T-helper 17 cell (primary cell): ENCODE results near the gene POC1B. TPM values are rescaled to one million over a fixed set of nuclear protein-coding genes. Genes with fewer than 3 reads are reported as not detected.
"Not testable (repeated sequence)": the region's sequence is repeated elsewhere in the genome, so short reads cannot be mapped to it uniquely, and the experiment has no call there.

Experiments
- ATAC-seq: fragments of 150-1000 bp; cut with Tn5 transposase; 2 replicates; pipeline ENCODE4 v1.10.0; 2021; ENCODE audit warnings: mild to moderate bottlenecking, moderate library complexity
- DNase-seq, 3 donors: peaks; one replicate each; pipeline versions ENCODE4 v3.0.0 to v3.0.0-alpha.2; 2020 to 2021
- H3K9me3 ChIP-seq: one replicate; pipeline ENCODE4 v1.7.0; 2013; ENCODE audit warnings: low read length, mild to moderate bottlenecking; ENCODE audit not compliant: control insufficient read depth, poor library complexity, severe bottlenecking
- H3K27ac Mint-ChIP-seq: one replicate; pipeline ENCODE4 v1.8.0; 2022; ENCODE audit warnings: mild to moderate bottlenecking, moderate library complexity, mixed read lengths
- H3K27me3 Mint-ChIP-seq: one replicate; pipeline ENCODE4 v1.8.0; 2022; ENCODE audit warnings: mixed read lengths
- H3K36me3 Mint-ChIP-seq: one replicate; pipeline ENCODE4 v1.8.0; 2022; ENCODE audit warnings: low read depth, mixed read lengths
- H3K4me1 Mint-ChIP-seq: one replicate; pipeline ENCODE4 v1.8.0; 2022; ENCODE audit warnings: mild to moderate bottlenecking, mixed read lengths
- H3K4me3 Mint-ChIP-seq: one replicate; pipeline ENCODE4 v1.8.0; 2022; ENCODE audit warnings: mild to moderate bottlenecking, moderate library complexity, mixed read lengths
- total RNA-seq, 4 donors: library from RNA in 2 of 4; stranded (reverse) in 2 of 4; gene quantifications; one replicate each; pipeline ENCODE4 v1.2.3 and lab custom pipeline; 2022 to 2026

The POC1B gene
- total RNA-seq, 2 donors from 2014 or later: 18.2 to 22.0 TPM

DNA sequence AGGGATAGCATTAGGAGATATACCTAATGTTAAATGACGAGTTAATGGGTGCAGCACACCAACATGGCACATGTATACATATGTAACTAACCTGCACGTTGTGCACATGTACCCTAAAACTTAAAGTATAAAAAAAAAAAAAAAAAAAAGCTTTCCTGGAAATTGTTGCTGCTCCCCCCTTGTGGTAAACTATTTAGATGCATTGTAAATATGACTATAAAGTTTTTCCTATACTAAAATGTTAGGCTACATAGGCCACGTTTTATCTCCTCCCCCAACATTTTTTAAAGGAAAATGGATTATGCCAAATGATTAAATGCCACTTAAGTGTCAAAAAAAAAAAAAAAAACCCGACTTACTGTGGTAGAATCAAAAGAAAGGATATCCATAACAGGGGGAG is 66.6 kb downstream of the POC1B start:
- H3K9me3 ChIP-seq, ATAC-seq, DNase-seq, H3K36me3 Mint-ChIP-seq, H3K27me3 Mint-ChIP-seq, H3K4me3 Mint-ChIP-seq, H3K27ac Mint-ChIP-seq: not testable (repeated sequence)
- peaks cover 15% of the 10 kb centered on the region for H3K4me1 Mint-ChIP-seq

DNA sequence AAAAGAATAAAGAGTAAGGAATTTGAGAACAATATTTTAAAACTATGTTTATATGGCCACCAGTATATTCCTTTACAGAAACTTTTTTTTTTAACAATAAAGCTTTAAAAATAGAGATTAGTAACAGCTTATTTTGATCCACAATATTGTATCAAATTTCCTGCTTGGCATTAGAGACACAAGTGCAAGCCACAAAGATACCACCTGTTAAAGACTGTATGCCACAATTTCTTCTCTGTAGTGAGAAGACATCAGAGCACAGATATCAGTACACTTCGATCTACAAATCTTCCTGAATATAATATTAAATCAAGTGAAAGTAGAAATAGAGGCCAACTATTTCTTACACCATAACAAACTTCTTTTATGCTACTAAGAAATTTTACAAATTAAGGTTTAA is 69.3 kb downstream of the POC1B start:
- Mint-ChIP-seq H3K27me3 (no peaks in the 10 kb centered on the region), H3K4me3 (no peak overlapping the region), H3K27ac (no peak overlapping the region), H3K4me1 (peaks cover 11% of the 10 kb centered on the region), H3K36me3 (peaks cover 5% of the 10 kb centered on the region)
- ATAC-seq: no peak
- no peaks in the 10 kb centered on the region for H3K9me3 ChIP-seq
- no peak for DNase-seq

DNA sequence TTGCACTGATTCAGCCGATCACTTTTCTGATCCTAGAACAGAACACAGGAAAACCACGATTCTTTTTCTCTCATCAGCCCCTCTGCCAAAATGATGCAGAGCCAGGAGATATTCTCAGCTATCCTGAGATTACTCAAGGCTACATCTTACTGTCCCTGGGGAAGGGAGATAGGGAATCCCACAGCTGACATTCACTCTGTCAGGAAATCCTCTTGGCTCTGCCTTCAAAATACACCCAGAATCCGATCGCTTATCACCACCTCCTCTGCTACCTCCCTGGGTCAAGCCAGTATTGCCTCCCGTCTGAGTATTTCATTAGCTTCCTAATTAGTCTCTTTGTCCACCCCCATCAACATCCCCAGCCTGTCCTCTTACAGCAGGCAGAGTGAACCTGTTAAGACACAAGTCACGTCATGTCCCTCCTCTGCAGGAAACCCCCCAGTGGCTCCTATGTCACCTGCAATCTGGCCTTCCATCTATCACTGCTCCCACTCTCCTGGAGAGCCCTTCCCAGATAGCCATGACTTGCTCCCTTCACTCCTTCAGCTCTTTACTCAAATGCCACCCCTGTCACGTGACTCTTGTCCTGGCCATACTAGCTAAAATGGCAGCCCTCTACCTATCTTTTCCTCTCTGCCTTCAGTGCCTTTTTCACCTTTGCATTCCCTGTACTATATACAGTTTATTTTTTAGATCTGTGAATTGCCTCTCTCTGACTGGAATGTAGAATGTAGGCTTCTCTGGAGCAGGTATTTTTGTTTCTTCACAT is 71.6 kb downstream of the POC1B start:
- ATAC-seq: no peak
- Mint-ChIP-seq H3K27me3 (no peaks in the 10 kb centered on the region), H3K4me3 (no peak overlapping the region), H3K36me3 (peaks cover 5% of the 10 kb centered on the region), H3K4me1 (peaks cover 6% of the 10 kb centered on the region), H3K27ac (no peak overlapping the region)
- DNase-seq: no peak
- H3K9me3 ChIP-seq: no peaks in the 10 kb centered on the region

DNA sequence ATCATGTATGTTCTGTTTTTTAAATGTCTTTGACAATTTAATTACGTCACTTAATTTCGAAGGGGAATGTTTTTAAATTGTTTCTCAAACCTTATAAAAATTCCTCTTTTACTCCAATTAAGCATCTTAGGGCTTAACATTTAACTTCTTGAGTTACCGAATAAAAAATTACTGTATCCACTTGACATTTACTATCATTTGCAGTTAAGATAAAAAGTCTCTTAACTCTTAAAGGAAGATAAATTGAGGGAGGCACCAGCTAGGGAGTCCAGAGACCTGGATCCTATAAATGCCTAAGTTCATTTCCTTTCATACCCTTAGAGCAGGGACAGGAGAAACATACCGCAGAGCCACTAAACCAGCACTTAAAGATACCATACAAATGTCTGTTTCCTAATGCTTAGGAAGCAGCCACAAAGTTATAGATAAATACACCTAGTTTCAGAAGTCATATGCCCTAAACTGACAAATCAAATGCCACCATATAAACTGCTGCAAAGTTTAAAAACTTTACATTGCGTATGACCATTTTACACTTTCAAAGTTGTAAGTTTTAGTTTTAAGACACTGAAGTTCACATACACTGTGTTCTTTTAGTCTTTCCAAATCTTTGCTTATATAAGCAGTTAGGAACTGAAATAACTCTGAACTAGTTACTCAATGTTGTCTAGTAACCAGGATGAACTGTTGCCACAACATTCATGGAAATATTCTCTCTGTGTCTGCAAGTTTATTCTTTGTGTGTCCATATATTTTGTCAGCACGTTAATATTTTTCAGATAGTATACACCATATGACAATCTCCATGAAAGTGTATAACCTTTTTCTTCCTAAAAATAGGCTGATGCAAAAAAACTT is 72.5 kb downstream of the POC1B start:
- no peaks in the 10 kb centered on the region for H3K9me3 ChIP-seq
- Mint-ChIP-seq H3K4me1 (peaks cover 7% of the 10 kb centered on the region), H3K36me3 (peaks cover 5% of the 10 kb centered on the region), H3K27ac (no peak overlapping the region), H3K27me3 (no peaks in the 10 kb centered on the region), H3K4me3 (no peak overlapping the region)
- DNase-seq (no peak), ATAC-seq (no peak)

DNA sequence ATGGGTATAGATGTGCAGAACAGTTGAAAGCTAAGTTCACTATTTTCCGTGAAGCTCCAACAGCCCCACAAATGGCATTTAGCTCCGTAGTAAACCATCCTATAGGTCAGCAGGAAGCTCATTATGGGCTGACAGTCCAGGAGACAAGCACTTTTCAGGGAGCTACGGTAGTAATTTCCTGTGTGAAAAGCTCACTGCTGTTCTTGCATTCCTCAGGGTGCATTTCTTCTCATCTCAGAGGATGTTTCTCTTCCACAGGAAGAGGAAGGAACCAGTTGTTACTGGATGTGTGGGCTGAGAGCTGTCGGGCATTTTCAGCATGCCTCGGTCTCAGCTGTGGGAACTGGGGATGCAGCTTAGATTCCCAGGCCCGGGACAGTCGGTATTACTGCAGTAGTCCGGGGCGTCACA is 74.0 kb downstream of the POC1B start:
- no peaks in the 10 kb centered on the region for H3K27me3 Mint-ChIP-seq
- H3K9me3 ChIP-seq: no peaks in the 10 kb centered on the region
- H3K27ac Mint-ChIP-seq: no peak overlapping the region
- no peak overlapping the region for H3K4me3 Mint-ChIP-seq
- H3K4me1 Mint-ChIP-seq: peaks cover 12% of the 10 kb centered on the region
- ATAC-seq (no peak), DNase-seq (no peak)
- peaks cover 11% of the 10 kb centered on the region for H3K36me3 Mint-ChIP-seq

DNA sequence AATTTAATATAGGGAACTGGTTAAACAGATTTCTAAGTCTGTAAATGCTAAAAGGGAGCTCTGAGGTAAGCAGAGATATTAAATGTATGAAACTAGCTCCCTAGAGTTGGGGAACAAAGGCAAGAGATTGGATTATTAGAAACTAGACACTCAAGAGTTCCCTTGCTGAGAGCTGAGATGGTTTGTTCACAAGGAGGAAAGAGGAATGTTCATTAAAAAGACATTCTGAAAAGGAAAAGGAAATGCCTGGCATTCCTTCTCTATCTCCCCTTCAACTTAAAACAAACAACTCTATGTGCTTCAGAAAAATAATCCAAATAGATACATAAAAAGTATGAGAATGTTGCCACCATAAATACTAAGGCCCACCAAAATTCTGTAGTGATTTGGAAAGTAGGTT is 74.9 kb downstream of the POC1B start:
- peaks cover 11% of the 10 kb centered on the region for H3K36me3 Mint-ChIP-seq
- no peaks in the 10 kb centered on the region for H3K9me3 ChIP-seq
- no peak for ATAC-seq
- peaks cover 12% of the 10 kb centered on the region for H3K4me1 Mint-ChIP-seq
- no peaks in the 10 kb centered on the region for H3K27me3 Mint-ChIP-seq
- no peak for DNase-seq
- no peak overlapping the region for H3K27ac Mint-ChIP-seq
- no peak overlapping the region for H3K4me3 Mint-ChIP-seq

DNA sequence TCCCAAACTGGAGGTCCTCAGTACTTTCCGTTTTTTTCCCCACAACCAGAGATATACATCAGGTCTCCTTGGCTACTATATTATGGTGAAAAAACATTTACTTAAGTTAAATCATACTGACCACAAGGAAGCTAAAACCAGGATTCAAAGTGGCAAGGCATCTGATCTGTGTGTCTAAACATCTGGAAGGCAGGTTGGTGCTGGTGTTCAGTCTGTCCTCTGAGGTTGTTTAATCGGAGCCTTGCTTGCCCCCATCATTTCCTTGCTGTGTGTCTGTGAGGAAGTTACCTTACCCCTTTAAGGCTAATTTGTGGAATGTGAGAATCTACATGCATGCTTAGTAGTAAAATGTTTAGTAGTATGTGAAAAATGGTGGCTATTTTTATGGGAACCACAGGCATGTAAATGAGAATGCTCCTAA is 76.9 kb downstream of the POC1B start:
- Mint-ChIP-seq H3K36me3 (peaks cover 7% of the 10 kb centered on the region), H3K4me1 (peaks cover 9% of the 10 kb centered on the region), H3K27me3 (no peaks in the 10 kb centered on the region), H3K4me3 (no peak overlapping the region), H3K27ac (no peak overlapping the region)
- ATAC-seq: no peak
- no peaks in the 10 kb centered on the region for H3K9me3 ChIP-seq
- no peak for DNase-seq

DNA sequence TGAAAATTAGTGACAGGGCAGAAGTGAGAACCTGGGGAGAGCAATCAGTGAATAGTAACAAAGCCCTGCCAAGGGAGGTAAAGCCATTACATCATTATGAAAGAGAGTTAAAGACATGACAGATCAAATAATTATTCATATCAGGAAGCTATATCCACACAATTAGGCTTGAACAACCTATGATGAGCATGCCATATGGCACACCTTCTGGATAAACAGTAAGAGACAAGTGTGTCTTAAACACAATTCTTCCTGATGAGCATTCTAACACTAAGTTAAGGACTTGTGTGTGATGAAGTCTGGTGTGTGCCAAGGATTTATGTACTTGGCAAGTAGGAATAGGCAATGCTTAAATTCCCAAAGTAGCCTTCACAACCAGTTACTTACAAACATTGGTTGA is 77.3 kb downstream of the POC1B start:
- peaks cover 7% of the 10 kb centered on the region for H3K36me3 Mint-ChIP-seq
- DNase-seq (no peak), ATAC-seq (no peak)
- H3K9me3 ChIP-seq: no peaks in the 10 kb centered on the region
- H3K27ac Mint-ChIP-seq: no peak overlapping the region
- no peak overlapping the region for H3K4me3 Mint-ChIP-seq
- peaks cover 9% of the 10 kb centered on the region for H3K4me1 Mint-ChIP-seq
- H3K27me3 Mint-ChIP-seq: no peaks in the 10 kb centered on the region

DNA sequence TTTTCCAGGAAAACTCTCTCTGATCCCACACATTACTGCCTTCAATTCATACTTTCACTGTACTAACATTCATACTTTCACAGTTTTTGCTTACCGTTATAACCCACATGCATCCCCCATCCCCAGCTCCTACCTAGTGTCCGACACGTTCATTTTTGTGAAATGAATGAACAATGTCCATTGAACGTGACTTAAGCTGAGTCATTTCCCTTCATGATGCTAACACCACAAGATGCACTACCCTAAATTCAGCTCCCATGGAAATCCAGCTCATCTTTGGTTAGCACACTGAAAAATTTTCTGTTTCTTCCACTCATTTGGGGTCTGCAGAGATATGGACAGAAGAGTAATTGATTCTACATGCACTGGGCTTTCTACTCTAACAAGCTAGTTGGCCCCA is 85.9 kb downstream of the POC1B start:
- H3K4me1 Mint-ChIP-seq: peaks cover 2% of the 10 kb centered on the region
- H3K9me3 ChIP-seq: no peaks in the 10 kb centered on the region
- no peak overlapping the region for H3K4me3 Mint-ChIP-seq
- no peaks in the 10 kb centered on the region for H3K36me3 Mint-ChIP-seq
- no peak for DNase-seq
- H3K27ac Mint-ChIP-seq: no peak overlapping the region
- no peak for ATAC-seq
- no peaks in the 10 kb centered on the region for H3K27me3 Mint-ChIP-seq

DNA sequence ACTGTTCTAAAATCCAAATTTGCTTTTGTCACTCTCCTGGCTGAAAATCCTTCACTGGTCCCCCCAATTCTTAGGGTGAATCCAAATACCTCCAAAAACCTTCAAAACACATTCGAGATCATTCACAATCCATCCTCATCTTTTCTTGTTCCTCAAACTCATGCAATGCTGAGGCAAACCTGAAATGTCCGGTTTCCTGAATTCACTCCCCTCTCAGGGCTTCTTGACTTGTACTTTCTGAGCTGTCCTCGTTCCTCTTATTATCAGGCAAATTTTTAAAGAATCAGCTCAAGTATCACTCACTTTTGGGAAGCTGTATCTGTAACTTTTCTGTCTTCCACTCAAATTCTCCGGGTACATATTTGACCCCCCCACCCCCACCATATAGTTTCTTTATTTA is 88.6 kb downstream of the POC1B start:
- no peak overlapping the region for H3K27ac Mint-ChIP-seq
- no peaks in the 10 kb centered on the region for H3K27me3 Mint-ChIP-seq
- ATAC-seq (no peak), DNase-seq (no peak)
- H3K4me1 Mint-ChIP-seq: peaks cover 2% of the 10 kb centered on the region
- H3K4me3 Mint-ChIP-seq: no peak overlapping the region
- peaks cover 9% of the 10 kb centered on the region for H3K36me3 Mint-ChIP-seq
- no peaks in the 10 kb centered on the region for H3K9me3 ChIP-seq

DNA sequence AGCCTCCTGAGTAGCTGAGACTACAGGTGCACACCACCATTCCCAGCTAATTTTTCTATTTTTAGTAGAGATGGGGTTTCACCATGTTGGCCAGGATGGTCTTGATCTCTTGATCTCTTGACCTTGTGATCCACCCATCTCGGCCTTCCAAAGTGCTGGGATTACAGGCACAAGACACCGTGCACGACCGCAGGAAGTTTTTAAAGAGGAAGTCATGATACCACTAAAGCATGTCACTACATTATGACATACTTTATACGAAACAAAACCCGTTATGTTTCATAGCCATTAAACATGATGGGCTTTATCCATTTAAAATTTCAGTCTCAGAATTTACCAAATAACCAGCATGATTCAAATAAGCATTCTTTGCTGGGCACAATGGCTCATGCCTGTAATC is 89.8 kb downstream of the POC1B start:
- H3K36me3 Mint-ChIP-seq: peaks cover 9% of the 10 kb centered on the region
- H3K27ac Mint-ChIP-seq: no peak overlapping the region

DNA sequence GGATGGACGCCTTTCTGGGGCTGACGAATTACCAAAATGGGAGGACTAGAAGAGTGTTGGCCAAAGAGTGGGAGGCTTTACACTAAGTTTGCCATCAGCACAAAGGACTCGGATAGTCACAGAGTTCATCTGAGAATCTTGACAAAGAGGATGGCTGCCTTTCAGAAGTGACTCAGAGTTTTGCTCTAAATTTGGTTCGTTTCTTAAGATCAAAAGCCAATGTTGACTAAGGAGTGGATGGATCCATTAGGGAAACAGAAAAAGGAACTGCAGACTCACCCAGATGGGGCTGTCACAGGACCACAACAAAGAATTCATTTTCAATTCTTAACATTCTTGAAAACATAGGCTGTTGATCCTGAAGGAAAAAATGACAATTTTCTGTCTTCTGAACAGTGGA is 92.2 kb downstream of the POC1B start:
- peaks cover 9% of the 10 kb centered on the region for H3K36me3 Mint-ChIP-seq
- ATAC-seq (no peak), DNase-seq (no peak)
- H3K27ac Mint-ChIP-seq: no peak overlapping the region
- H3K4me1 Mint-ChIP-seq: peaks cover 14% of the 10 kb centered on the region
- H3K27me3 Mint-ChIP-seq: no peaks in the 10 kb centered on the region
- no peak overlapping the region for H3K4me3 Mint-ChIP-seq
- no peaks in the 10 kb centered on the region for H3K9me3 ChIP-seq

More for the DNA sequence above, 89.8 kb downstream of the POC1B start:
- H3K4me1 Mint-ChIP-seq: peaks cover 2% of the 10 kb centered on the region
- DNase-seq (no peak), ATAC-seq (no peak)
- no peaks in the 10 kb centered on the region for H3K27me3 Mint-ChIP-seq
- no peak overlapping the region for H3K4me3 Mint-ChIP-seq
- H3K9me3 ChIP-seq: no peaks in the 10 kb centered on the region

DNA sequence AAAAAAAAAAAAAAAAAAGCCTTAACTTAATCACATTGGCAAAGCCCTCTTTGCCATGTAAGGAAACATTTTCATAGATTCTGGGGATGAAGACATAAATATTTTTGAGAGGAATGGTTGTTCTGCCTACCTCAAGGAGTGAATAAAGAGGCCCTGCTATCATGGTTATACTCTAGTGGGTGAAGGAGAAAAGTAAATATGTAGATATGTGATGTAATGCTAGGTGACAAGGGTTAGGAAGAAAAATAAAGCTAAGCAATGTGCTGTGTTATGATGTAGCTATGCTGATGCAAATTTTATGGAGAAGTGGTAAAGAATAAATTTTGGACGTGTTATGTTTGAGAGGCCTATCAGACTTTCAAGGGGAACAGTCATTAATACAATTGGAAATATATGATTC is 93.5 kb downstream of the POC1B start:
- no peaks in the 10 kb centered on the region for H3K9me3 ChIP-seq
- peaks cover 9% of the 10 kb centered on the region for H3K36me3 Mint-ChIP-seq
- no peak overlapping the region for H3K4me3 Mint-ChIP-seq
- H3K4me1 Mint-ChIP-seq: peaks cover 25% of the 10 kb centered on the region
- H3K27me3 Mint-ChIP-seq: no peaks in the 10 kb centered on the region
- ATAC-seq (no peak), DNase-seq (no peak)
- no peak overlapping the region for H3K27ac Mint-ChIP-seq
